OCI-LY7 (cell line): ENCODE measurements around the gene ANKMY1. TPM values are rescaled to one million over a fixed set of nuclear protein-coding genes. Genes with fewer than 3 reads are reported as not detected.

Experiments used
- BruUV-seq: library from RNA; stranded (reverse); fragments of 400-500 nt; replicated peaks from 2 replicates; lab custom pipeline; 2021; lab: Mats Ljungman, UMichigan
- CTCF ChIA-PET: fragments of 300-600 bp; sonication (Branson Sonifier 250); formaldehyde crosslinking; loops from one replicate; lab custom pipeline; 2022; ENCODE audit warnings: antibody characterized with exemption; ENCODE audit not compliant: unreplicated experiment; lab: Charles Lee
- POLR2A ChIA-PET: fragments of 300-600 bp; sonication (Branson Sonifier 250); formaldehyde crosslinking; loops from one replicate; lab custom pipeline; 2022; ENCODE audit warnings: antibody characterized with exemption; lab: Charles Lee
- DNase-seq: peaks from one replicate; pipeline ENCODE4 v3.0.0-alpha.2; 2015; ENCODE audit warnings: low spot score
- H2AFZ ChIP-seq: fragments of 200-600 bp; sonication (generic), shearing (Covaris generic); 2 replicates; pipeline ENCODE4 v1.6.1; 2014; ENCODE audit warnings: mild to moderate bottlenecking, antibody characterized with exemption, low read length, moderate library complexity
- H3K27ac ChIP-seq: fragments of 200-600 bp; sonication (generic); 2 replicates; pipeline ENCODE4 v1.5.1; 2014; ENCODE audit warnings: mixed run types, low read depth, mild to moderate bottlenecking, moderate library complexity, low read length, inconsistent platforms; ENCODE audit not compliant: poor library complexity, severe bottlenecking
- H3K36me3 ChIP-seq: fragments of 200-600 bp; sonication (generic); 2 replicates; pipeline ENCODE4 v1.6.1; 2014; ENCODE audit warnings: mild to moderate bottlenecking, antibody characterized with exemption, low read length, moderate library complexity, mixed read lengths; ENCODE audit not compliant: insufficient read depth
- H3K4me1 ChIP-seq: fragments of 200-600 bp; sonication (generic); 2 replicates; pipeline ENCODE4 v1.5.1; 2014; ENCODE audit warnings: mild to moderate bottlenecking, low read length; ENCODE audit not compliant: insufficient read depth, poor library complexity, severe bottlenecking
- H3K4me2 ChIP-seq: fragments of 200-600 bp; sonication (generic); 2 replicates; pipeline ENCODE4 v1.6.1; 2014; ENCODE audit warnings: mild to moderate bottlenecking, low read length
- H3K4me3 ChIP-seq: fragments of 200-600 bp; sonication (generic); 2 replicates; pipeline ENCODE4 v1.5.1; 2014; ENCODE audit warnings: mild to moderate bottlenecking, low read depth, low read length; ENCODE audit not compliant: poor library complexity, severe bottlenecking
- H3K79me2 ChIP-seq: fragments of 200-600 bp; sonication (generic); 2 replicates; pipeline ENCODE4 v1.6.1; 2016; ENCODE audit warnings: low read depth, mild to moderate bottlenecking, low read length, moderate library complexity, mixed read lengths; ENCODE audit not compliant: insufficient read depth
- H3K9me2 ChIP-seq: fragments of 200-600 bp; sonication (generic); 2 replicates; pipeline ENCODE4 v1.6.1; 2016; ENCODE audit warnings: mild to moderate bottlenecking, low read length, mixed read lengths; ENCODE audit not compliant: insufficient read depth
- H3K9me3 ChIP-seq: fragments of 200-600 bp; sonication (generic); 2 replicates; pipeline ENCODE4 v1.6.1; 2014; ENCODE audit warnings: mild to moderate bottlenecking, mixed run types, low read length, mixed read lengths
- H4K20me1 ChIP-seq: fragments of 200-600 bp; sonication (generic); 2 replicates; pipeline ENCODE4 v1.6.1; 2014; ENCODE audit warnings: mild to moderate bottlenecking, antibody characterized with exemption, low read length, moderate library complexity, mixed read lengths; ENCODE audit not compliant: insufficient read depth
- CTCF ChIP-seq: fragments of 200-600 bp; sonication (generic); conservative IDR thresholded peaks from 2 replicates; pipeline ENCODE4 v1.5.1; 2014; ENCODE audit warnings: mild to moderate bottlenecking, antibody characterized with exemption, low read length, moderate library complexity, mixed read lengths
- EZH2phosphoT487 ChIP-seq: fragments of 200-600 bp; sonication (generic); IDR thresholded peaks from 2 replicates; pipeline ENCODE4 v1.6.1; 2018; ENCODE audit warnings: low read depth, borderline replicate concordance, mild to moderate bottlenecking, mixed run types, antibody characterized with exemption, low read length, moderate library complexity, mixed read lengths
- intact Hi-C: fragments of 100-400 bp; cut with micrococcal nuclease; formaldehyde crosslinking; loops from one replicate; pipeline ENCODE4 v1.10.0; 2022; ENCODE audit not compliant: unreplicated experiment
- total RNA-seq, 2 experiments: library from RNA; depleted of rRNA in 1 of 2; stranded (reverse); fragments of >200 nt in 1 of 2; shearing (Covaris generic) in 1 of 2; gene quantifications; 2 replicates each; pipeline ENCODE4 v1.2.3, GENCODE V29; 2014 to 2022

ANKMY1 gene
- total RNA-seq, 2 experiments from 2014 or later, result 30.6 to 65.9 TPM

GRCh38 chr2:240572141-240573031, 14.6 kb upstream of the ANKMY1 start:
- Histone ChIP-seq H3K9me3 (no peaks in the 10 kb centered on the region), H3K4me3 (no peak overlapping the region), H3K4me2 (no peak overlapping the region), H3K36me3 (peaks cover 21% of the 10 kb centered on the region; the same call in 1 of the 2 replicates), H3K4me1 (peaks cover 20% of the 10 kb centered on the region), H3K79me2 (peaks cover 13% of the 10 kb centered on the region; the same call in 1 of the 2 replicates), H4K20me1 (0 out of 2 replicates have a peak, but pooled peaks cover 5% of the 10 kb centered on the region), H3K9me2 (no peaks in the 10 kb centered on the region), H2AFZ (no peak overlapping the region), H3K27ac (no peak overlapping the region)
- POLR2A ChIA-PET, result no interaction called here
- TF ChIP-seq EZH2phosphoT487 (no peak), CTCF (no peak)
- BruUV-seq, result no TSS peak
- CTCF ChIA-PET, result no interaction called here
- no peak for DNase-seq
- intact Hi-C loops, result no loop called here

- Histone ChIP-seq H3K36me3 (peaks cover 11% of the 10 kb centered on the region; the same call in 1 of the 2 replicates), H3K4me2 (no peak overlapping the region), H2AFZ (no peak overlapping the region), H3K4me3 (no peak overlapping the region), H3K79me2 (peaks cover 13% of the 10 kb centered on the region; the same call in 1 of the 2 replicates), H4K20me1 (0 out of 2 replicates have a peak, but pooled peaks cover 5% of the 10 kb centered on the region), H3K9me2 (no peaks in the 10 kb centered on the region), H3K9me3 (no peaks in the 10 kb centered on the region), H3K4me1 (peaks cover 29% of the 10 kb centered on the region), H3K27ac (no peak overlapping the region)
- intact Hi-C loops, result no loop called here
- DNase-seq, result no peak
- ChIA-PET POLR2A (no interaction called here), CTCF (no interaction called here)
- TF ChIP-seq EZH2phosphoT487 (no peak), CTCF (no peak)
- no TSS peak for BruUV-seq
Observed at GRCh38 chr2:240571314-240571973, 13.7 kb upstream of the ANKMY1 start.
